Measurements from ENCODE around the gene AANAT.

The AANAT gene

GRCh38 chr17:76491271-76492122, 24.1 kb downstream of the AANAT start:
- no peak for DNase-seq

GRCh38 chr17:76492123-76492988, 25.0 kb downstream of the AANAT start:
- DNase-seq: no peak

- no peak for DNase-seq
Measured at GRCh38 chr17:76492989-76493501, 25.6 kb downstream of the AANAT start.

- DNase-seq: no peak
Measured at GRCh38 chr17:76493505-76494167, 26.2 kb downstream of the AANAT start.

GRCh38 chr17:76495663-76496400, 28.4 kb downstream of the AANAT start:
- no peak for DNase-seq

GRCh38 chr17:76496464-76496863, 29.1 kb downstream of the AANAT start:
- DNase-seq: no peak

- no peak for DNase-seq
Measured at GRCh38 chr17:76497699-76497978, 30.2 kb downstream of the AANAT start.

- peak; percentile 89 for DNase-seq
Measured at GRCh38 chr17:76497979-76498875, 30.8 kb downstream of the AANAT start.

GRCh38 chr17:76498876-76499251, 31.5 kb downstream of the AANAT start:
- no peak for DNase-seq

- no peak for DNase-seq
Measured at GRCh38 chr17:76499267-76499667, 31.9 kb downstream of the AANAT start.

- no peak for DNase-seq
Measured at GRCh38 chr17:76500074-76500746, 32.8 kb downstream of the AANAT start.

- DNase-seq: no peak
Measured at GRCh38 chr17:76500747-76501017, 33.3 kb downstream of the AANAT start.

GRCh38 chr17:76501018-76501826, 33.8 kb downstream of the AANAT start, which contains the start of gene RHBDF2:
TSS of gene RHBDF2 (minus strand) at chr17:76501423. CDS start at chr17:76481524, 19,899 bp downstream.
- DNase-seq: peak; percentile 34

GRCh38 chr17:76501827-76502307, 34.5 kb downstream of the AANAT start:
- DNase-seq: no peak

GRCh38 chr17:76502341-76503211, 35.2 kb downstream of the AANAT start:
- no peak for DNase-seq

- no peak for DNase-seq
Measured at GRCh38 chr17:76504117-76504516, 36.7 kb downstream of the AANAT start.

- DNase-seq: peak; percentile 69
Measured at GRCh38 chr17:76506408-76507345, 39.3 kb downstream of the AANAT start.

Data from NCI-H1694 (cell line).